CD4-positive, alpha-beta T cell treated with Interleukin-15 for 1 hour (primary cell): ENCODE data around the gene PRRT1B.
A peak's percentile ranks its signal among the peaks of the same experiment; 100 is the strongest.
"Not testable (repeated sequence)": the region's sequence is repeated elsewhere in the genome, so short reads cannot be mapped to it uniquely, and the experiment has no call there.

Experiments
- DNase-seq: peaks from one replicate; pipeline ENCODE4 v3.0.0-alpha.2; 2020

PRRT1B gene

GRCh38 chr9:131545003-131545785 lies at the start of gene PRRT1B:
PRRT1B (plus strand) TSS chr9:131545523; CDS start chr9:131545616, 93 bp downstream.
- no peak for DNase-seq

GRCh38 chr9:131495785-131496184 lies 49.5 kb upstream of the PRRT1B start:
- no peak for DNase-seq

DNA sequence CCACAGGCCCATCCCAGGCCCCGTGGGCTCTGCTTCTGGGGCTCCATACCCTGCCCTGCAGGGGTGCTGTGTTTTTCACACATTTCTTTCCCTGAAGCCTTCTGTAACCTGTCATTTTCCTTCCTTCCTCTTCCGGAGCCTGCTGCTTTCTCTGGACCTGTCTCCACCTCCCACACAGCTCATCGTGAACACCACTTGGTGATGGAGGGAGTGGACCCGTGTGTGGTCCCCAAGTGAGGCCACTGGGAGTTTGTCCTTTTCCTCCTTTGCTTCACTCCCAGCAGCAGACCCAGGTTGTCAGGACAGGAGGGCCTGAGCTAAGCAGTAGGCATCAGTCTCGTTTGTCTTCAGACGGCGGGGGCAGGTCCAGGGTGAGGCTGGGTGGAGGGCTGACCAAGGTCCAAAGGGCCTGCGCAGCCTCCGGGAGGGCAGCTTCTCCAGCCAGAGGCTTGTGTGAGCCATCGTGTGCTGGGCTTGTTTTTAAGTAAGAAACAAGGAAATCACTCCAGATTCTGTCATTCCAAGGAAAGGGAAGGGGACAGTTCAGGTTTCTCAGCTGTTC lies 48.4 kb upstream of the PRRT1B start:
- DNase-seq = no peak

- DNase-seq = no peak
These were observed 46.0 kb upstream of the PRRT1B start for GRCh38 chr9:131499254-131499767.

DNA sequence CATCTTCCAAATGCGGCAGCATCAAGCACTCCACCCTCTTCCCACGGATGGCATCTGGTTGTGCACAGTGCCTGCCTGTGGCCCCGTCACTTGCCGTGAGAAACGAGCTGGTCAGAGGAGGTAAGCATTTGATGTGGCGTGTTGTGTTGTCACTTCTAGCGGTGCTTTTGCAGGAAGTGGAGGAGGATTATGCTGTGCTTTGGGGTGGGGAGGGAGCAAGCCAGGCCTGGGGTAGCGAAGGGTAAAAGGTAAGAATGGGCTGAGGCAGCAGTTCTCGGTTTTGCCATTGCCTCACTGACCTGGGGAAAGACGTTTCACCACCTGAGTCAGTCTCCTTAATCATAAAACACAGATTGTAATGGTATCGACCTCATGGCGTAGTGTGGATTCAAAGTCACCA lies 44.9 kb upstream of the PRRT1B start:
- DNase-seq = peak; percentile 66

DNA sequence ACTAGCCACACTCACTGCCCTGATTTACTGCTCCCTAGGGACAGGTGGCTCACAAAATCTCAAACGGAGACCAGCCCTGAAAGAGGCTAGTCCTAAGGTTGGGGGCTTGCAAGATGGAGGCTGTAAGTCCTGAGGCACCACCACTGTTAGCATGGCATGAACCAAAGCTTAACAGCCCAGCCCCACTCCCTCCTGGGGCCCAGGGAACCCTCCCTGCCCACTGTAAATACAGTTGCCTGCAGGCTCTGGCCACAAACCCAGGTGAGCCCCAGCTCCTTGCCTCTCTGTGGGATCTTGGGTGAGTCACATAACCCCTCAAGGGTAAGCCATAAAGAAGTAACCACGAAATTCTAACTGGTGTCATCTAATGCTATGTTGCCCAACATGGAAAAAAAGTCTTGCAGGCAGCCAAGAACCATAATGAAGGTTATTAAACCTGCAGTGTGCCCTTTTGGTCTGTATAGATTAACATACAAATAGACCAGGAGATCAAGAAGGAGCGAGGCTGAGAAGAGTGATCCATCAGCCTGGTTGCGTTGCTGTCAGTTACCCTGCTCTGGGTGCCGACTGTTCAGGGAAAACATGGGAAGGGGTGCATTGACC lies 44.3 kb upstream of the PRRT1B start:
- no peak for DNase-seq

- peak; percentile 91 for DNase-seq
These were observed 42.3 kb upstream of the PRRT1B start, which contains the start of gene POMT1 for GRCh38 chr9:131502781-131503625. POMT1 (plus strand) TSS chr9:131502918; CDS start chr9:131504219, 1,301 bp downstream.

DNA sequence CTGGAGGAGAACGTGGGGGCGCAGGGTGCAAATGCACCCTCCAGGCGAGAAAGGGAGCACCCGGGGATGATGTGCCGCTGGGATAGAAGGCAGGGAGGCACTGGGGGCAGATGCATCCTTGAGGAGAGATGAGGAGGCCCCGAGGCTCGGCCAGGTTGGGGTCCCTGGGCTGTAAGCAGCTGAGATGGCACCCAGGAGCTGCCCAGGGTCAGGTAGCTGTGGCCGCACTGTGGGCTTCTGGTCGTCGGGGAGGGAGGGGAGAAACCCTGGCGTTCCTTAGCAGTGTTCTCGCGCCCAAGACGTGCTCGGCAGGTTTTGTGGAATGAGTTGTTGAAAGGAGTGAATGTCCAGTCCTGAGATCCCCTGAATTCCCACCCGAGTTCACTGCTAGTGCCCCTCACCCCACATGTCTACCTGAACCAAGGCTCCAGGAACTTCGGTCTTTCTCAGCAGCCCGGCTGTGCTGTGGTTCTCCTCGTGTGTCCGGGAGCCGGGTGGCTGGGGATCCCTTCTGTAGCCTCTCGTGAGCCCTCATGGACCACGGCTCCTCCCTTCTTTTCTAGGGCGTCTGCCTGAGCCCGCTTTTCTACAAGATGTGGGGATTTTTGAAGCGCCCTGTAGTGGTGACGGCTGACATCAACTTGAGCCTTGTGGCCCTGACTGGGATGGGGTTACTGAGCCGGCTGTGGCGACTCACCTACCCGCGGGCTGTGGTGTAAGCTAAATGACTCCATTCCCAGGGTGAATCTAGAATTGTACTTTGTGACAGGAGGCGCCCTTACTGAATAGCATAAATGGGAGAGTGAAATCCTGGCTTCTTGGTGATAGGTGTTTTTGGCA lies 41.5 kb upstream of the PRRT1B start:
- DNase-seq = peak; percentile 46

GRCh38 chr9:131505012-131505411 lies 40.3 kb upstream of the PRRT1B start:
- no peak for DNase-seq

- no peak for DNase-seq
These were observed 33.9 kb upstream of the PRRT1B start for GRCh38 chr9:131511416-131511815.

- no peak for DNase-seq
These were observed 33.4 kb upstream of the PRRT1B start for GRCh38 chr9:131511880-131512279.

DNA sequence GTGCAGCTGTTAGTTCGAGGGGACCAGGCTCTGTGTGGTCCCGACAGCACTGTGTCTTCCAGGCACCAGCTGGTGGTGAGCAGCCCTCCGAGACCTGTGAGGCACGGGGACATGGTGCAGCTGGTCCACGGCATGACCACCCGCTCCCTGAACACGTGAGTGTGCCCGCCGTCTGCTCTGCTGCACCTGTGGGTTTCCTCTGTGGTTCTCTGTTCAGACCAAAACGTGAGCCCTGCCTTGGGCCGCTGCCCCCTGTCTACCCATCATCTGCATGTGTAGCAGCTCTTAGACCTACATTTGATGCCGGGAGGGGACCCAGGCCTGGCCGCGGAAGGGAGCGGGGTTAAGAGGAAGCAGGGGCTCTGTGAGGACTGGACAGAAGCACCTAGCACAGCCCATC lies 32.1 kb upstream of the PRRT1B start:
- no peak for DNase-seq

- DNase-seq = not testable (repeated sequence)
These were observed 29.7 kb upstream of the PRRT1B start for GRCh38 chr9:131515559-131516031.

- no peak for DNase-seq
These were observed 29.2 kb upstream of the PRRT1B start for GRCh38 chr9:131516100-131516499.

DNA sequence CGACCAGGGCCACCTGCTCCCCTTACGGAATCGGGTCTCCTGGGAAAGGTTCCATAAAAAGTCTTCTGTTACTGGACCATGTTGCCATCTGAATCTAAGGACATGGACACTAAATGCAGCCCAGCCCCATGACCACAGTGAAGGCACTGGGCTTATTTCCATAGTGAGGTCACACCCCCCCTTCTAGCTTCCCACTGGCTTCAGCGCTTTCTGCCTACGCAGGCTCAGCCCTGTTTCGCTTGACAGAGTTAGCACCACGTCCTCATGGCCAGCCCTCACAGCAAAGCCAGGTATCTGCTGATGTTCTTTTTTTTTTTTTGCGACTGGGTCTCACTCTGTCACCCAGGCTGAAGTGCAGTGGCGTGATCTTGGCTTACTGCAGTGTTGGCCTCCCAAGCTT lies 28.4 kb upstream of the PRRT1B start:
- no peak for DNase-seq

- DNase-seq = no peak
These were observed 27.5 kb upstream of the PRRT1B start for GRCh38 chr9:131517761-131518190.

GRCh38 chr9:131518553-131518952 lies 26.8 kb upstream of the PRRT1B start:
- no peak for DNase-seq

DNA sequence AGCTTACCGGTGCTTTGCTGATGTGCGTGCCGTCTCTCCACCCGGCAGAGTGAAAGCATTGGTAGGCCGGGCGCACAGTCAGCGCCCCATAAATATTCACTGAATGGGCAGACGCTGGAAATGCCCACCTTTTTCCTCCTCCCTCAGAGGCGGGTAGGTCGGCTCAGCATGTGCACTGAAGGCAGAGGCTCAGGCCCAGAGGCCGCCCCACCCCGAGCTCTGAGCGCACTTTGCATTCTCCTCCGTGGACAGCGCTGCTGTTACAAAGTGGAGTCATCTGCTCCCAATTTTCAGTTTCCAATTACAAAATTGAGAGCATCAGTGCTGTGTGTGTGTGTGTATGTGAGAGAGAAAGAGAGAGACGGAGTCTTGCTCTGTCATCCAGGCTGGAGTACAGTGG lies 24.8 kb upstream of the PRRT1B start:
- DNase-seq = no peak

DNA sequence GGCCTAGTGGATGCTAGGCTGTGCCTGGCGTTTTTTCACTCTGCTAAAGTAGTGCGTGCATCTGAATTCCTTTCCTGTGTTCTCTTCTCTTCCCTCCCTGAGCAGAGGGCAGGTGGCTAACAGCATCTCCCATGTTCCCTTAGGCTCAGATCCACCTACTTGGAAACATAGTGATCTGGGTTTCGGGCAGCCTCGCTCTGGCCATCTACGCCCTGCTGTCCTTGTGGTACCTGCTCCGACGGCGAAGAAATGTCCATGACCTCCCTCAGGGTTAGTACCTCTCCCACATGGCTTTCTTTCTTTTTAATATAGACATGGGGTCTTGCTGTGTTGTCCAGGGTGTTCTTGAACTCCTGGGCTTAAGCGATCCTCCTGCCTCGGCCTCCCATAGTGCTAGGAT lies 24.1 kb upstream of the PRRT1B start:
- no peak for DNase-seq

DNA sequence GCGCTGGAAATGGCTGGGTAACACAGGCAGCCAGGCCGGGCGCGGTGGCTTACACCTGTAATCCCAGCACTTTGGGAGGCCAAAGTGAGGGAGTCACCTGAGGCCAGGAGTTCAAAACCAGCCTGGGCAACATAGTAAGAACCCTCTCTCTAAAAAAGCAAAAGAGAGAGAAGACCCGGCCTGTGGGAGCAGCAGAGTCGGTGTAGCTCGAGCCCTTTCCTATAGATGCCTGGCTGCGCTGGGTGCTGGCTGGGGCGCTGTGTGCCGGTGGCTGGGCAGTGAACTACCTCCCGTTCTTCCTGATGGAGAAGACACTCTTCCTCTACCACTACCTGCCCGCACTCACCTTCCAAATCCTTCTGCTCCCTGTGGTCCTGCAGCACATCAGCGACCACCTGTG lies 23.5 kb upstream of the PRRT1B start:
- DNase-seq = no peak

- DNase-seq = no peak
These were observed 22.9 kb upstream of the PRRT1B start for GRCh38 chr9:131522257-131523085.
